ENCODE results near the gene SLC35F3.

DNA sequence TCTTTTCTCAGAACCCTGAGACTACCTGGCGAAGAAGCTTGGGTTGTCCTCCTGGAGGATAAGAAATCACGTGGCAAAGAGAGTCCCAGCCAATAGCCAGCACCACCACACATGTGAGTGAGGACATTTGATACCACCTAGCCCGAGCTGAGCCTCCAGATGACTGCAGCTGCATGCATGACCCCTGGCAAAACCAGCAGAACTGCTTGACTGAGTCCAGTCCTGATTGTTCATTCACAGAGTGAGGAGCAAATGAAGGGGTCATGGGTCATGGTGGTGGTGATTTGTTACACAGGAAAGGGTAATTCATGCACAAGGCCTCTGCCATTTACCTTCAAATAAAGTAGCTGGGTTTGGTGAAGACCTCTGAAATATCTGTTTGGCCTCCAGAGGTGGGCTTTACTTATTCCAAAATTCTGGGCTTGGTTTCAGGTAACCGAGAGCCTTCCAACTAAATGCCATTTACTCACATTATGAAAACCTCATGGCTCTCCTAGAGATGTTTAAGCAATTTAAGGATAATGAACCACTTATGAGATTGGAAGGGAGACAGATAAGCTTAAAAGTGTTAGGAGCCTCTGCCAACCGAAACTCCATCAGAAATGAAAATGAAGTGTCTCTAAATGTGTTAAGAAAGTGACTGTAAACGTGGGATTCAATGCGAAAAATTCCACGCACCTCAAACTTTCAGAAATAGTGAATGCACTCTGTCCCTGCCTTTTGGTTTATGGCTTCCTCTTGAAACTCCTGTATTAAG is 163.3 kb downstream of the SLC35F3 start:
- TF ChIP-seq, protein P1, sequence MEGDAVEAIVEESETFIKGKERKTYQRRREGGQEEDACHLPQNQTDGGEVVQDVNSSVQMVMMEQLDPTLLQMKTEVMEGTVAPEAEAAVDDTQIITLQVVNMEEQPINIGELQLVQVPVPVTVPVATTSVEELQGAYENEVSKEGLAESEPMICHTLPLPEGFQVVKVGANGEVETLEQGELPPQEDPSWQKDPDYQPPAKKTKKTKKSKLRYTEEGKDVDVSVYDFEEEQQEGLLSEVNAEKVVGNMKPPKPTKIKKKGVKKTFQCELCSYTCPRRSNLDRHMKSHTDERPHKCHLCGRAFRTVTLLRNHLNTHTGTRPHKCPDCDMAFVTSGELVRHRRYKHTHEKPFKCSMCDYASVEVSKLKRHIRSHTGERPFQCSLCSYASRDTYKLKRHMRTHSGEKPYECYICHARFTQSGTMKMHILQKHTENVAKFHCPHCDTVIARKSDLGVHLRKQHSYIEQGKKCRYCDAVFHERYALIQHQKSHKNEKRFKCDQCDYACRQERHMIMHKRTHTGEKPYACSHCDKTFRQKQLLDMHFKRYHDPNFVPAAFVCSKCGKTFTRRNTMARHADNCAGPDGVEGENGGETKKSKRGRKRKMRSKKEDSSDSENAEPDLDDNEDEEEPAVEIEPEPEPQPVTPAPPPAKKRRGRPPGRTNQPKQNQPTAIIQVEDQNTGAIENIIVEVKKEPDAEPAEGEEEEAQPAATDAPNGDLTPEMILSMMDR (conservative IDR thresholded peaks at IDR 0.05 in 1 of 2, IDR thresholded peaks at IDR 0.05 in 1 of 2; ENCODE audit: extremely low read depth in 1 of 2, insufficient read depth in 1 of 2, low read depth in 1 of 2, low read length in 2 of 2) = no peak
- no peak for TF ChIP-seq EZH2 (IDR thresholded peaks at IDR 0.05; ENCODE audit: borderline replicate concordance, low read length)

All from mammary epithelial cell (primary cell).